ENCODE data around the gene KIF16B.
"Not testable (repeated sequence)": the region's sequence is repeated elsewhere in the genome, so short reads cannot be mapped to it uniquely, and the experiment has no call there.

KIF16B gene

DNA sequence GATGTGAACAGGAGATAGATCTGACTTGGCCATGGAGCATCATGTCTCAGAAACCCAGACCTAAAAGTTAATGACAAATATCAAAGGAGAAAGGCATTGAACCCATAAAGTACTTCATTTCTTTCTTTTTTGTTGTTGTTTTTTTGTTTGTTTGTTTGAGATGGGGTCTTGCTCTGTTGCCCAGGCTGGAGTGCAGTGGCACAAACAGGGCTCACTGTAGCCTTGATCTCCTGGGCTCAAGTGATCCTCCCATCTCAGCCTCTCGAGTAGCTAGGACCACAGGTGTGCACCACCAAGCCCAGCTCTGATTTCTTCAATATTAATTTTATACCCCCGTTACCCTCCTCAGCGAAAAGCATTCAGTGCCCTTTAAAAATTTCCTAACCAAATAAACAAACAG lies 45.8 kb downstream of the KIF16B start:
- Histone ChIP-seq H3K4me3 (ENCODE audit: low read length) (no peak overlapping the region), H4K20me1 (ENCODE audit: insufficient read depth, low read length) (no peaks in the 10 kb centered on the region), H2AFZ (ENCODE audit: low read depth, low read length) (no peak overlapping the region), H3K9me3 (ENCODE audit: insufficient read depth, low read length) (no peaks in the 10 kb centered on the region), H3K79me2 (ENCODE audit: low read length) (no peaks in the 10 kb centered on the region), H3K27me3 (ENCODE audit: low read depth, low read length) (no peaks in the 10 kb centered on the region), H3K27ac (ENCODE audit: low read length) (no peak overlapping the region), H3K9ac (ENCODE audit: low read length) (no peak overlapping the region), H3K4me1 (ENCODE audit: low read length) (no peaks in the 10 kb centered on the region), H3K36me3 (replicated peaks; ENCODE audit: low read depth, low read length) (peaks cover 5% of the 10 kb centered on the region), H3K4me2 (ENCODE audit: low read length) (no peak overlapping the region)
- TF ChIP-seq, protein P1, sequence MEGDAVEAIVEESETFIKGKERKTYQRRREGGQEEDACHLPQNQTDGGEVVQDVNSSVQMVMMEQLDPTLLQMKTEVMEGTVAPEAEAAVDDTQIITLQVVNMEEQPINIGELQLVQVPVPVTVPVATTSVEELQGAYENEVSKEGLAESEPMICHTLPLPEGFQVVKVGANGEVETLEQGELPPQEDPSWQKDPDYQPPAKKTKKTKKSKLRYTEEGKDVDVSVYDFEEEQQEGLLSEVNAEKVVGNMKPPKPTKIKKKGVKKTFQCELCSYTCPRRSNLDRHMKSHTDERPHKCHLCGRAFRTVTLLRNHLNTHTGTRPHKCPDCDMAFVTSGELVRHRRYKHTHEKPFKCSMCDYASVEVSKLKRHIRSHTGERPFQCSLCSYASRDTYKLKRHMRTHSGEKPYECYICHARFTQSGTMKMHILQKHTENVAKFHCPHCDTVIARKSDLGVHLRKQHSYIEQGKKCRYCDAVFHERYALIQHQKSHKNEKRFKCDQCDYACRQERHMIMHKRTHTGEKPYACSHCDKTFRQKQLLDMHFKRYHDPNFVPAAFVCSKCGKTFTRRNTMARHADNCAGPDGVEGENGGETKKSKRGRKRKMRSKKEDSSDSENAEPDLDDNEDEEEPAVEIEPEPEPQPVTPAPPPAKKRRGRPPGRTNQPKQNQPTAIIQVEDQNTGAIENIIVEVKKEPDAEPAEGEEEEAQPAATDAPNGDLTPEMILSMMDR (IDR thresholded peaks at IDR 0.05; ENCODE audit: low read depth, low read length), result no peak
- TF ChIP-seq EZH2phosphoT487 (IDR thresholded peaks at IDR 0.05; ENCODE audit: low read depth), result no peak

DNA sequence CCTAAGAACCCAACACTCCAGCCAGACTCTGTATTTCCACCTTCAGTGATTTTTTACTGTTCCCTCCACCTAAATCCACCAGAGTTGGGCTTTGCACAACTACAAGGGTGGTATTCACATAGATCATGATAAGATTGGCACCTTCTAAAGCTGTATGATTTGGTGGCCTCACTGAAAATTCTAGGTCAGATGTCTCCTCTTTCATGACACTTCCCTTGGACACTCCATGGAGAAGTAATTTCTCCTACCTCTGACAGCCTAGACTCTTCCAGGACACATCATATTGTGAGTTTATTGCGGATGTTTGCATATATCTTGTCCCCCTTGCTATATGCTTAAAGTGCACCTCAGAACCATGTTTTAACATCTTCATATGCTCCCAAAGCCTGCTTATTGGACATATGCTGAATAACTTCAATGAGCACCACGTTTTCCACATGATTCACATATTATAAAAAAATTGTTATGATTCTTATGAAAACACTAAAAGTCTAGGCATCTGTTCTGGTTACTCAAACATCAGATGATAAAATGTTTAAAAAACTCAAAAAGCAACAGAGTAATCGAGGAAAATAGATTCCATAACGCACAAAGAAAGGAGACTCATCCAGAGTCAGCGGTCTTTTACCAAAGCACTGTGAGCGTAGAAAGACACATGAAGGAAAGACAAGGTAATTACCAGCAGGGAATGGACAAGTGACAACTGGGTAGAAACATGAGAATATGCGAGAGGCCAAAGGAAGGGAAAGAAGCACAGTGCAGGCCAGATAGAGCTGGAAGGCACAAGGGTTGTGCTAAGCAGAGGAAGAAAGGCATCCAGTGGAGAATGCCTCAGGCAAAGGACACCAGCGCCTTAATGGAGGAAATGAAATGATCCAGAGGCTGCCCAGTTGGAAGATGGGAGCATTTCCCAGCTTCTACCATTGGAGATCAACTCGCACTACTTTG lies 46.5 kb downstream of the KIF16B start:
- H2AFZ ChIP-seq (ENCODE audit: low read depth, low read length), result no peak overlapping the region
- H3K36me3 ChIP-seq (replicated peaks; ENCODE audit: low read depth, low read length), result peaks cover 5% of the 10 kb centered on the region
- H3K79me2 ChIP-seq (ENCODE audit: low read length), result no peaks in the 10 kb centered on the region
- H3K4me2 ChIP-seq (ENCODE audit: low read length), result no peak overlapping the region
- H4K20me1 ChIP-seq (ENCODE audit: insufficient read depth, low read length), result no peaks in the 10 kb centered on the region
- no peaks in the 10 kb centered on the region for H3K9me3 ChIP-seq (ENCODE audit: insufficient read depth, low read length)
- no peaks in the 10 kb centered on the region for H3K4me1 ChIP-seq (ENCODE audit: low read length)
- H3K27me3 ChIP-seq (ENCODE audit: low read depth, low read length), result no peaks in the 10 kb centered on the region
- no peak overlapping the region for H3K27ac ChIP-seq (ENCODE audit: low read length)
- no peak overlapping the region for H3K9ac ChIP-seq (ENCODE audit: low read length)
- TF ChIP-seq, protein P1 (IDR thresholded peaks at IDR 0.05; ENCODE audit: low read depth, low read length), result no peak
- no peak for TF ChIP-seq EZH2phosphoT487 (IDR thresholded peaks at IDR 0.05; ENCODE audit: low read depth)
- no peak overlapping the region for H3K4me3 ChIP-seq (ENCODE audit: low read length)

DNA sequence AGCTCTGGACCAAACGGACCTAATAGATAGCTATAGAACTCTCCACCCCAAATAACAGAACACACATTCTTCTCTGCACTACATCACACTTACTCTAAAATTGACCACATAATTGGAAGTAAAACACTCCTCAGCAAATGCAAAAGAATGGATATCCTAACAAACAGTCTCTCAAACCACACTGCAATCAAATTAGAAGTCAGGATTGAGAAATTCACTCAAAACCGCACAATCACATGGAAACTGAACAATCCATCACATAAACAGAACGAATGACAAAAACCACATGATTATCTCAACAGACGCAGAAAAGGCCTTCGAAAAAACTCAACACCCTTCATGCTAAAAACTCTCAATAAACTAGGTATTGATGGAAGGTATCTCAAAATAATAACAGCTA lies 50.6 kb downstream of the KIF16B start:
- H3K4me3 ChIP-seq (ENCODE audit: low read length); H3K36me3 ChIP-seq (replicated peaks; ENCODE audit: low read depth, low read length); H3K79me2 ChIP-seq (ENCODE audit: low read length); H3K27ac ChIP-seq (ENCODE audit: low read length); H3K27me3 ChIP-seq (ENCODE audit: low read depth, low read length); H4K20me1 ChIP-seq (ENCODE audit: insufficient read depth, low read length); H3K4me2 ChIP-seq (ENCODE audit: low read length); H3K4me1 ChIP-seq (ENCODE audit: low read length); H3K9ac ChIP-seq (ENCODE audit: low read length); H3K9me3 ChIP-seq (ENCODE audit: insufficient read depth, low read length); H2AFZ ChIP-seq (ENCODE audit: low read depth, low read length): not testable (repeated sequence)

DNA sequence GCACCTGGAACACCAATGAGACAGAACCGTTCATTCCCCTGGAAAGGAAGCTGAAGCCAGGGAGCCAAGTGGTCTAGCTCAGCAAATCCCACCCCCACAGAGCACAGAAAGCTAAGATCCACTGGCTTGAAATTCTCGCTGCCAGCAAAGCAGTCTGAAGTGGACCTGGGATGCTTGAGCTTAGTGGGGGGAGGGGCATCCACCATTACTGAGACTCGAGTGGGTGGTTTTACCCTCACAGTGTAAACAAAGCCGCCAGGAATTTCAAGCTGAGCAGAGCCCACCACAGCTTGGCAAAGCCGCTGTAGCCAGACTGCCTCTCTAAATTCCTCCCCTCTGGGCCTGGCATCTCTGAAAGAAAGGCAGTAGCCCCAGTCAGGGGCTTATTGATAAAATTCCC lies 53.1 kb downstream of the KIF16B start:
- Histone ChIP-seq H3K9ac (ENCODE audit: low read length) (no peak overlapping the region), H3K27ac (ENCODE audit: low read length) (no peak overlapping the region), H3K4me3 (ENCODE audit: low read length) (no peak overlapping the region), H3K36me3 (replicated peaks; ENCODE audit: low read depth, low read length) (no peaks in the 10 kb centered on the region), H3K4me1 (ENCODE audit: low read length) (no peaks in the 10 kb centered on the region; the same call in 1 of the 2 replicates), H3K4me2 (ENCODE audit: low read length) (no peak overlapping the region), H2AFZ (ENCODE audit: low read depth, low read length) (no peak overlapping the region), H3K79me2 (ENCODE audit: low read length) (no peaks in the 10 kb centered on the region), H3K9me3 (ENCODE audit: insufficient read depth, low read length) (no peaks in the 10 kb centered on the region), H4K20me1 (ENCODE audit: insufficient read depth, low read length) (no peaks in the 10 kb centered on the region), H3K27me3 (ENCODE audit: low read depth, low read length) (no peaks in the 10 kb centered on the region)
- TF ChIP-seq, protein P1 (IDR thresholded peaks at IDR 0.05; ENCODE audit: low read depth, low read length), result no peak
- no peak for TF ChIP-seq EZH2phosphoT487 (IDR thresholded peaks at IDR 0.05; ENCODE audit: low read depth)

DNA sequence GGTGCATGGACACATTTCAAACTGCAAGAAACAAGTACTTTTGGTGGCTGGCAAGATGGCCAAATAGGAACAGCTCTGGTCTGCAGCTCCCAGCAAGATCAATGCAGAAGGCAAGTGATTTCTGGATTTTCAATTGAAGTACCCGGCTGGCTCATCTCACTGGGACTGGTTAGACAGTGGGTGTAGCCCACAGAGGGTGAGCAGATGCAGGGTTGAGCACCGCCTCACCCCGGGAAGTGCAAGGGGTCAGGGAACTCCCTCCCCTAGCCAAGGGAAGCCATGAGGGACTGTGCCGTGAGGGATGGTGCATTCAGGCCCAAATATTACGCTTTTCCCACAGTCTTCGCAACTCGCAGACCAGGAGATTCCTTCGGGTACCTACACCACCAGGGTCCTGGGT lies 53.6 kb downstream of the KIF16B start:
- H3K9ac ChIP-seq (ENCODE audit: low read length); H3K4me3 ChIP-seq (ENCODE audit: low read length); H2AFZ ChIP-seq (ENCODE audit: low read depth, low read length); H3K4me1 ChIP-seq (ENCODE audit: low read length); H3K27ac ChIP-seq (ENCODE audit: low read length); H3K27me3 ChIP-seq (ENCODE audit: low read depth, low read length); H4K20me1 ChIP-seq (ENCODE audit: insufficient read depth, low read length); H3K4me2 ChIP-seq (ENCODE audit: low read length); H3K36me3 ChIP-seq (replicated peaks; ENCODE audit: low read depth, low read length); H3K79me2 ChIP-seq (ENCODE audit: low read length); H3K9me3 ChIP-seq (ENCODE audit: insufficient read depth, low read length): not testable (repeated sequence)
